Colonic mucosa (tissue), 4 donors: Measurements from ENCODE around the gene NUDT11. TPM values are rescaled to one million over a fixed set of nuclear protein-coding genes. Genes with fewer than 3 reads are reported as not detected.

Experiments
- DNase-seq: peaks from one replicate; pipeline ENCODE4 v3.0.0-alpha.2; 2020
- H3K27ac ChIP-seq: fragments of 200-600 bp; one replicate; pipeline ENCODE4 v1.8.0; 2021
- H3K27me3 ChIP-seq: fragments of 200-600 bp; one replicate; pipeline ENCODE4 v1.8.0; 2021
- H3K36me3 ChIP-seq: fragments of 200-600 bp; one replicate; pipeline ENCODE4 v1.8.0; 2021
- H3K4me1 ChIP-seq: fragments of 200-600 bp; one replicate; pipeline ENCODE4 v1.8.0; 2021; ENCODE audit warnings: mild to moderate bottlenecking
- H3K4me3 ChIP-seq: fragments of 200-600 bp; one replicate; pipeline ENCODE4 v1.8.0; 2021
- H3K9ac ChIP-seq, 2 donors: one replicate each; pipeline ENCODE4 v1.7.0; 2013; ENCODE audit warnings: control low read depth in 2 of 2, low read depth in 2 of 2, low read length in 2 of 2
- H3K9me3 ChIP-seq: fragments of 200-600 bp; one replicate; pipeline ENCODE4 v1.8.0; 2021
- intact Hi-C: fragments of 100-400 bp; cut with DNase I; formaldehyde crosslinking; loops from one replicate; pipeline ENCODE4 v1.14.1; 2022
- total RNA-seq, 2 donors: library from RNA; stranded (reverse); fragmentation: NEBNext Ultra II Directional in 1 of 2; extraction: Animal tissue kit (Norgen Biotek cat#: 25700) in 1 of 2; gene quantifications; one replicate each; pipeline ENCODE4 v1.2.1, GENCODE V29; 2021
- TF ChIP-seq, protein P1 (sequence below): fragments of 200-600 bp; IDR thresholded peaks from one replicate; pipeline ENCODE4 v1.8.0; 2022; ENCODE audit warnings: antibody characterized with exemption, mild to moderate bottlenecking
- donor health status: healthy.
- donor health status: DM: no; HTN: no; CAD: no.
- donor health status: DM: no; HTN: no; CAD: no.

The NUDT11 gene
- total RNA-seq, 2 donors from 2014 or later, result 1.0 TPM; not detected in 1

DNA sequence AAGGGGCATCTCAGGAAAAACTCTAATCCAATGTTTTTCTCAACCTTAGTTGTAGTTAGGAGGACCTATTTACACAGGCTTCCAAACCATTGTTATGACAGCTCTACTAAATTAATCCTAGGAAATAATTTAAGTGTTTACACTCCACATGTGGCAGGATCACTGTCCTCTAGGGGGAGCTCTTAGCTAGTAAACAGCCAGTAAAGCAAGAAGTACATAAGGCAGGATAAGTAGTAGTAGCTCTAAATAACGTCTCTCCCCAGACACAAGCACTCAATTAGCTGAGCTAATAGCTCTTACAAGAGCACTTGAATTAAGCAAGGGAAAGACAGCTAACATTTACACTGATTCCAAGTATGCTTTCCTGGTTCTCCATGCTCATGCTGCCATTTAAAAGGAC is 37.3 kb downstream of the NUDT11 start:
- peak; percentile 21 for DNase-seq
- Histone ChIP-seq H3K36me3 (no peaks in the 10 kb centered on the region), H3K27ac (no peak overlapping the region), H3K9ac (no peak overlapping the region), H3K9me3 (no peaks in the 10 kb centered on the region), H3K27me3 (no peaks in the 10 kb centered on the region), H3K4me3 (no peak overlapping the region), H3K4me1 (no peaks in the 10 kb centered on the region)
- intact Hi-C loops, result loop anchor here (10.0 kb wide), 1 partner anchor 314 kb away; no protein-coding TSS in a partner anchor
- TF ChIP-seq, protein P1, sequence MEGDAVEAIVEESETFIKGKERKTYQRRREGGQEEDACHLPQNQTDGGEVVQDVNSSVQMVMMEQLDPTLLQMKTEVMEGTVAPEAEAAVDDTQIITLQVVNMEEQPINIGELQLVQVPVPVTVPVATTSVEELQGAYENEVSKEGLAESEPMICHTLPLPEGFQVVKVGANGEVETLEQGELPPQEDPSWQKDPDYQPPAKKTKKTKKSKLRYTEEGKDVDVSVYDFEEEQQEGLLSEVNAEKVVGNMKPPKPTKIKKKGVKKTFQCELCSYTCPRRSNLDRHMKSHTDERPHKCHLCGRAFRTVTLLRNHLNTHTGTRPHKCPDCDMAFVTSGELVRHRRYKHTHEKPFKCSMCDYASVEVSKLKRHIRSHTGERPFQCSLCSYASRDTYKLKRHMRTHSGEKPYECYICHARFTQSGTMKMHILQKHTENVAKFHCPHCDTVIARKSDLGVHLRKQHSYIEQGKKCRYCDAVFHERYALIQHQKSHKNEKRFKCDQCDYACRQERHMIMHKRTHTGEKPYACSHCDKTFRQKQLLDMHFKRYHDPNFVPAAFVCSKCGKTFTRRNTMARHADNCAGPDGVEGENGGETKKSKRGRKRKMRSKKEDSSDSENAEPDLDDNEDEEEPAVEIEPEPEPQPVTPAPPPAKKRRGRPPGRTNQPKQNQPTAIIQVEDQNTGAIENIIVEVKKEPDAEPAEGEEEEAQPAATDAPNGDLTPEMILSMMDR, result peak; percentile 16

DNA sequence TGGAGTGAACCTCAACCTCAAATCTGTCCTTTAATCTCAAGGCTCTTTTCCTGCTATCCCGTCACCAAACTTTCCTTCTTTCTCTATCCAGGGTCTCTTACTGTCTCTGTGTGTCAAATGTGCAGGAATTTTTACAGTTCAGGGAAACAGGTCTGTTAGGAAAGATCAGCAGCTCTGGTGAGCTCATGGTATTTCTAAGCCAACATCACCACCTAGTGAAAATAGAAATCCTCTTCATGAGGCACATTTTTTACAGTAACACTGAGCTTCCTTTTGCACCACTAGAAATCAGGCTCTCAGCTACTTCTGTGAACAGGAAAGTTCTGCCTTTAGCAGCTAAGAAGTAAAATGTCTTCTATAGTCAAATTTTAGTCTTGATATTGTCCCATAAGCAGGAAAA is 39.6 kb downstream of the NUDT11 start:
- H3K4me3 ChIP-seq, result no peak overlapping the region
- DNase-seq, result no peak
- H3K36me3 ChIP-seq, result no peaks in the 10 kb centered on the region
- TF ChIP-seq, protein P1, result no peak
- H3K9me3 ChIP-seq, result no peaks in the 10 kb centered on the region
- H3K27me3 ChIP-seq, result no peaks in the 10 kb centered on the region
- no peak overlapping the region for H3K9ac ChIP-seq
- H3K27ac ChIP-seq, result no peak overlapping the region
- no peaks in the 10 kb centered on the region for H3K4me1 ChIP-seq
- intact Hi-C loops, result loop anchor here (10.0 kb wide), 1 partner anchor 312 kb away; no protein-coding TSS in a partner anchor

DNA sequence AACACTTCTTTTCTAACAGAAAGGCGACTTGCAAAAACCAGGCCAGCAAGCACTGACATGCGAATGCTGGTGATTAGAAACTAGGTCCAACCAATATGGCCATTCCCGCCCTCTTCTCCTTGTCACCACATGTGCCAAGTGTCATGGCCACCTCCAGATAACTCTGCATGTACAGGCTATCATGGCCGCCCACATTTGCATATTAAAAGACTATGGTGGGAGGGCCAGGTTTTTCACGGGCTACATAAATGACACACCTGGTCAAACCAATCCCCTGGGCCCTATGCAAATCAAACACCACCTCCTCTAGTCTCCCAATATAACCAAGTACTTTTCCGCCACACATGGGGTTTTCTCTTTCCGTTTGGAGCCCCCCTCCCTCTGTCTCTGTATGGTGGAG is 40.1 kb downstream of the NUDT11 start:
- TF ChIP-seq, protein P1, result no peak
- Histone ChIP-seq H3K27ac (no peak overlapping the region), H3K27me3 (no peaks in the 10 kb centered on the region), H3K9ac (no peak overlapping the region), H3K9me3 (no peaks in the 10 kb centered on the region), H3K36me3 (no peaks in the 10 kb centered on the region), H3K4me3 (no peak overlapping the region), H3K4me1 (no peaks in the 10 kb centered on the region)
- intact Hi-C loops, result loop anchor here (10.0 kb wide), 1 partner anchor 311 kb away; no protein-coding TSS in a partner anchor
- DNase-seq, result no peak

DNA sequence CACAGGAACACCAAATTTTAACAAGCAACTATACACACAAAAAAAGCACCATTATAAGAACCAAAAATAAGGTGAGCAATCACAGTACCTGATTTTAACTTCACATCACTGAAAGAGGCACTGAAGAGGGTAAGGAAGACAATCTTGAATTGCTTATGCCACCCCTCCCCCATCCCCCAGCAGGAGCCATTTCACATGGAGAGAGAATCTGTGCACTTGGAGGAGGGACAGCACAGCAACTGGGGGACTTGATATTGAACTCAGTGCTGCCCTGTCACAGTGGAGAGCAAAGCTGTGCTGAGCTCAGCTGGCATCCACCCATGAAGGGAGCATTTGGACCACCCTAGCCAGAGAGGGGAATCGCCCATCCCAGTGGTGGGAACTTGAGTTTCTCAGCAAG is 56.0 kb downstream of the NUDT11 start:
- intact Hi-C loops, result no loop called here
- Histone ChIP-seq H3K9me3 (no peaks in the 10 kb centered on the region), H3K9ac (no peak overlapping the region), H3K4me3 (no peak overlapping the region), H3K27me3 (no peaks in the 10 kb centered on the region), H3K36me3 (no peaks in the 10 kb centered on the region), H3K27ac (no peak overlapping the region), H3K4me1 (no peaks in the 10 kb centered on the region)
- TF ChIP-seq, protein P1, result no peak
- DNase-seq, result no peak

Other genes starting within 250 kb of the NUDT11 start
- gene NUDT10, start 163.8 kb downstream of the NUDT11 start, total RNA-seq, result under 1 TPM; 0.32 to 0.64 TPM
- gene CENPVL3, start 122.3 kb upstream of the NUDT11 start, total RNA-seq, result not detected
- not detected for gene CENPVL2, start 186.2 kb upstream of the NUDT11 start, total RNA-seq
- gene CENPVL1, start 213.9 kb upstream of the NUDT11 start, total RNA-seq, result not detected
- 1 to 10 TPM; 5.7 to 6.7 TPM for gene GSPT2, start 246.8 kb upstream of the NUDT11 start, total RNA-seq